ENCODE data around the gene CRABP2.

DNA sequence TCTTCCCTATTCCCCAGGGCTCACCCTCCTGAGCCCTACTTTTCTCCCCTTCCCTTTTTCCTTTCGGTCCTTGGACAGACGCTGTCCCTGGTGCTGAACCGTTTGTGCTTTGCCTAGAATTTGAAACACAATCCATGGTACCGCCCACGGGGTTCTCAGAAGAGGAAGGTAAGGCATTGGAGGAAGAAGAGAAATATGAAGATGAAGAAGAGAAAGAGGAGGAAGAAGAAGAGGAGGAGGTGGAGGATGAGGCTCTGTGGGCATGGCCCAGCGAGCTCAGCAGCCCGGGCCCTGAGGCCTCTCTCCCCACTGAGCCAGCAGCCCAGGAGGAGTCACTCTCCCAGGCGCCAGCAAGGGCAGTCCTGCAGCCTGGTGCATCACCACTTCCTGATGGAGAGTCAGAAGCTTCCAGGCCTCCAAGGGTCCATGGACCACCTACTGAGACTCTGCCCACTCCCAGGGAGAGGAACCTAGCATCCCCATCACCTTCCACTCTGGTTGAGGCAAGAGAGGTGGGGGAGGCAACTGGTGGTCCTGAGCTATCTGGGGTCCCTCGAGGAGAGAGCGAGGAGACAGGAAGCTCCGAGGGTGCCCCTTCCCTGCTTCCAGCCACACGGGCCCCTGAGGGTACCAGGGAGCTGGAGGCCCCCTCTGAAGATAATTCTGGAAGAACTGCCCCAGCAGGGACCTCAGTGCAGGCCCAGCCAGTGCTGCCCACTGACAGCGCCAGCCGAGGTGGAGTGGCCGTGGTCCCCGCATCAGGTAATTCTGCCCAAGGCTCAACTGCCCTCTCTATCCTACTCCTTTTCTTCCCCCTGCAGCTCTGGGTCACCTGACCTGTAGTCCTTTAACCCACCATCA is 53.0 kb downstream of the CRABP2 start:
- TF ChIP-seq CTCF (IDR thresholded peaks at IDR 0.05; ENCODE audit: low read depth, low read length, poor library complexity, severe bottlenecking) (no peak), EZH2phosphoT487 (IDR thresholded peaks at IDR 0.05; ENCODE audit: borderline replicate concordance, low read length) (no peak)

All from DOHH2 (cell line).